HEK293 (cell line): ENCODE results near the gene RPS5.

Source experiments
- CTCF ChIP-seq: fragments of 450-650 bp; formaldehyde crosslinking; IDR thresholded peaks from 2 replicates; pipeline ENCODE4 v1.5.1; 2016; ENCODE audit warnings: missing biosample characterization, missing genetic modification characterization
- REST ChIP-seq: fragments of 450-650 bp; formaldehyde crosslinking; IDR thresholded peaks from 2 replicates; pipeline ENCODE4 v1.5.1; 2016; ENCODE audit warnings: missing biosample characterization, missing genetic modification characterization
- SETDB1 ChIP-seq: IDR thresholded peaks from one replicate; pipeline ENCODE4 v1.6.1; 2017; ENCODE audit warnings: mild to moderate bottlenecking, low read length, moderate library complexity, mixed read lengths; ENCODE audit not compliant: insufficient read length
- SP2 ChIP-seq: fragments of 450-650 bp; formaldehyde crosslinking; IDR thresholded peaks from 2 replicates; pipeline ENCODE4 v1.5.1; 2016; ENCODE audit warnings: missing biosample characterization, missing genetic modification characterization
- ZBTB7A ChIP-seq: fragments of 450-650 bp; formaldehyde crosslinking; IDR thresholded peaks from 2 replicates; pipeline ENCODE4 v1.5.1; 2016; ENCODE audit warnings: low read depth, missing biosample characterization, missing genetic modification characterization
- ZFHX2 ChIP-seq: fragments of 450-650 bp; formaldehyde crosslinking; conservative IDR thresholded peaks from 2 replicates; pipeline ENCODE4 v1.5.1; 2016; ENCODE audit warnings: missing biosample characterization, missing genetic modification characterization
- ZNF558 ChIP-seq: fragments of 450-650 bp; formaldehyde crosslinking; IDR thresholded peaks from 2 replicates; pipeline ENCODE4 v1.5.1; 2016; ENCODE audit warnings: missing biosample characterization, missing genetic modification characterization
- ZNF747 ChIP-seq: fragments of 450-650 bp; formaldehyde crosslinking; IDR thresholded peaks from 2 replicates; pipeline ENCODE4 v1.5.1; 2016; ENCODE audit warnings: missing biosample characterization, missing genetic modification characterization

- no peak for TF ChIP-seq REST (tag by site-specific recombination)
- no peak for TF ChIP-seq SETDB1
- TF ChIP-seq CTCF: no peak
- no peak for TF ChIP-seq ZNF558 (tag by site-specific recombination)
- no peak for TF ChIP-seq ZNF747 (tag by site-specific recombination)
- no peak for TF ChIP-seq ZBTB7A
- TF ChIP-seq SP2: no peak
- TF ChIP-seq ZFHX2 (tag by site-specific recombination): no peak
Measured at GRCh38 chr19:58398545-58398944, 11.5 kb downstream of the RPS5 start.
